ENCODE results near the gene MRPS6.

MRPS6 gene

DNA sequence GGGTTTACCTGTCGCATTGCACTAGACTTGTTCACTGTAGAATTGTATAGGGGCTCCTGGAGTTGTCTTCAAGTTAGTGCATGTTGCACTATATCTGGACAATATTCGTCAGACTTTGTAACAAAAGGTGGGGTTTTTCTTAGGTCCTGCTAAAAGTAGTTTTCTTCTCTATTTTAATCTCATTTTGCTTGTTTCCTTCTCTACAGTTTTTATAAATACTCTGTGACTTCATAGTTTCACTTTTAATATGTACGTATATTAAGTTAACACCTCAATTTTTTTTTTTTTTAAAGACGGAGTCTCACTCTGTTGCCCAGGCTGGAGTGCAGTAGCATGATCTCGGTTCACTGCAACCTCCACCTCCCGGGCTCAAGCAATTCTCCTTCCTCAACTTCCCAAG, 26.5 kb upstream of the MRPS6 start:
- no peaks in the 10 kb centered on the region for H3K4me1 ChIP-seq (ENCODE audit: control extremely low read depth in 1 of 4, control insufficient read depth in 4 of 4, insufficient read depth in 4 of 4, low read length in 3 of 4)
- no peaks in the 10 kb centered on the region for H3K9me3 ChIP-seq (ENCODE audit: control extremely low read depth in 1 of 5, control insufficient read depth in 4 of 5, insufficient read depth in 2 of 5, low read depth in 1 of 5, low read length in 4 of 5)
- no peaks in the 10 kb centered on the region for H3K27me3 ChIP-seq (replicated peaks in 2 of 5; ENCODE audit: control insufficient read depth in 4 of 5, insufficient read depth in 5 of 5, low read length in 4 of 5)
- ChIA-PET POLR2A (no interaction called here), CTCF (no interaction called here)
- no peak overlapping the region for H3K4me3 ChIP-seq (ENCODE audit: control insufficient read depth in 1 of 7, extremely low read depth in 1 of 7, insufficient read depth in 4 of 7, low read depth in 2 of 7, low read length in 6 of 7)
- DNase-seq: no peak
- H3K36me3 ChIP-seq (ENCODE audit: control insufficient read depth in 4 of 4, insufficient read depth in 4 of 4, low read length in 3 of 4): no peaks in the 10 kb centered on the region
- no peak overlapping the region for H3K27ac ChIP-seq (ENCODE audit: insufficient read depth in 1 of 2, low read depth in 1 of 2, low read length in 2 of 2, poor library complexity in 1 of 2, severe bottlenecking in 2 of 2)
- 100% methylated on average over 3 of the region's 6 CpGs for WGBS (ENCODE audit: insufficient coverage)

DNA sequence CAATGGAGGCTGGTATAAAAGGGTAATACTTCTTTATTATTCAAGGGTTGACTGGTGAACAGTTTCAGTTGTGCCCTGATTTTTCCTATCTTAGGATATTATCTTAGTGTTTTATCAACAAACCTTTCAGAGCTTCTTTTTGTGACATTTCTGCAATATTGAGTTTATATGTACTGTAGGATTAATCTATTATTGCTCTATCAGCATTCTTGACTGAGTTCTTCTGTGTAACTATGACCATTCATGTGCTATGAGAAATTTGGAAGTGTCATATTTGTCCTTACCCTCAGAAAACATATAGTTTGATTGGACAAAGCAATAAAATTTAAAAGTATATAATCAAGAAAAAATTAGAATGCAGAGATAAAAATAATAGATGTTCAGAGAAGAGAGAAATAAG, 25.5 kb upstream of the MRPS6 start:
- H3K36me3 ChIP-seq (ENCODE audit: control insufficient read depth in 4 of 4, insufficient read depth in 4 of 4, low read length in 3 of 4): no peaks in the 10 kb centered on the region
- no peaks in the 10 kb centered on the region for H3K4me1 ChIP-seq (ENCODE audit: control extremely low read depth in 1 of 4, control insufficient read depth in 4 of 4, insufficient read depth in 4 of 4, low read length in 3 of 4)
- no peak overlapping the region for H3K27ac ChIP-seq (ENCODE audit: insufficient read depth in 1 of 2, low read depth in 1 of 2, low read length in 2 of 2, poor library complexity in 1 of 2, severe bottlenecking in 2 of 2)
- H3K27me3 ChIP-seq (replicated peaks in 2 of 5; ENCODE audit: control insufficient read depth in 4 of 5, insufficient read depth in 5 of 5, low read length in 4 of 5): no peaks in the 10 kb centered on the region
- no peak for DNase-seq
- H3K4me3 ChIP-seq (ENCODE audit: control insufficient read depth in 1 of 7, extremely low read depth in 1 of 7, insufficient read depth in 4 of 7, low read depth in 2 of 7, low read length in 6 of 7): no peak overlapping the region
- POLR2A ChIA-PET: no interaction called here
- CTCF ChIA-PET: no interaction called here
- H3K9me3 ChIP-seq (ENCODE audit: control extremely low read depth in 1 of 5, control insufficient read depth in 4 of 5, insufficient read depth in 2 of 5, low read depth in 1 of 5, low read length in 4 of 5): no peaks in the 10 kb centered on the region

DNA sequence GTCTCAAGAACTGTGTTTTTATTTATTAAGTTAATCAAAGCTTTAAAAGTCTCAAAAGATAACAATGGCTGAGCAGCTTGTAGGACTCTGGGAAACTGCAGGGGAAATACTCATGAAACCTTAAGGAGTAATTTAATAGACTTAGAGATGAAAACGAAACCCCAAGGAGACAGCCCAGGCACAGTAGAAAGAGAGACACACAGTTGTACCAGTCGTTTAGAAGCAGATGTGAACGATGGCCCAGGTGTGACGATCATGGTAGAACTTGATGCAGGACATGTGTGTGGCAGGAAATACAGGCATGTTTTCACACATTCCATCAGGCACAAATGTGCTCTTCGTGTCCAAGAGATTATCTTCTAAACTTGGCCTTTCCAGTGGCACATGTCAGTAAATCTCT, 21.2 kb upstream of the MRPS6 start:
- no peaks in the 10 kb centered on the region for H3K36me3 ChIP-seq (ENCODE audit: control insufficient read depth in 4 of 4, insufficient read depth in 4 of 4, low read length in 3 of 4)
- H3K4me1 ChIP-seq (ENCODE audit: control extremely low read depth in 1 of 4, control insufficient read depth in 4 of 4, insufficient read depth in 4 of 4, low read length in 3 of 4): no peaks in the 10 kb centered on the region
- no peaks in the 10 kb centered on the region for H3K27me3 ChIP-seq (replicated peaks in 2 of 5; ENCODE audit: control insufficient read depth in 4 of 5, insufficient read depth in 5 of 5, low read length in 4 of 5)
- ChIA-PET CTCF (interaction anchor here (0.8 kb wide), 1 partner anchor 290 kb away, joined by 3 read pairs; no protein-coding TSS in a partner anchor), POLR2A (no interaction called here)
- H3K9me3 ChIP-seq (ENCODE audit: control extremely low read depth in 1 of 5, control insufficient read depth in 4 of 5, insufficient read depth in 2 of 5, low read depth in 1 of 5, low read length in 4 of 5): no peaks in the 10 kb centered on the region
- 93% methylated on average over 5 of the region's 5 CpGs for WGBS (ENCODE audit: insufficient coverage)
- DNase-seq: no peak
- H3K27ac ChIP-seq (ENCODE audit: insufficient read depth in 1 of 2, low read depth in 1 of 2, low read length in 2 of 2, poor library complexity in 1 of 2, severe bottlenecking in 2 of 2): no peak overlapping the region
- no peak overlapping the region for H3K4me3 ChIP-seq (ENCODE audit: control insufficient read depth in 1 of 7, extremely low read depth in 1 of 7, insufficient read depth in 4 of 7, low read depth in 2 of 7, low read length in 6 of 7)

DNA sequence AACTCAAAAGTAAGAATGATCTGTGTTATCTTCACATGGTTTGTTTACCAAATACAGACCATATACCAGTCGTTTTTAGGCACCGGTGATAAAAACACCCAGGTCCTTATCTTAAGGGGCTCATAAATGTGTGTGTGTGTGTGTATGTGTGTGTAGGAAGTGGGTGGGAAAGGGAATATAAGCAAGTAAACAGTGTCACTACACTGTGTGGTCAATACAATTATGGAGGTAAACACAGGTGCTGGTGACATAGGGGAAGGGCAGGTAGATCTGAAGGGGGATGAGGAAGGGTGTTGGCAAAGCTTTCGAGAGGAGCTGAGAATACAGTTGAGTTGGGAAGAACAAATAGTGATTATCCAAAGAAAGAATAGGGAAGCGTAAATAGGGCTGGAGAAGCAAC, 19.1 kb upstream of the MRPS6 start:
- WGBS (ENCODE audit: insufficient coverage): 92% methylated on average over 2 of the region's 4 CpGs
- no peak overlapping the region for H3K27ac ChIP-seq (ENCODE audit: insufficient read depth in 1 of 2, low read depth in 1 of 2, low read length in 2 of 2, poor library complexity in 1 of 2, severe bottlenecking in 2 of 2)

DNA sequence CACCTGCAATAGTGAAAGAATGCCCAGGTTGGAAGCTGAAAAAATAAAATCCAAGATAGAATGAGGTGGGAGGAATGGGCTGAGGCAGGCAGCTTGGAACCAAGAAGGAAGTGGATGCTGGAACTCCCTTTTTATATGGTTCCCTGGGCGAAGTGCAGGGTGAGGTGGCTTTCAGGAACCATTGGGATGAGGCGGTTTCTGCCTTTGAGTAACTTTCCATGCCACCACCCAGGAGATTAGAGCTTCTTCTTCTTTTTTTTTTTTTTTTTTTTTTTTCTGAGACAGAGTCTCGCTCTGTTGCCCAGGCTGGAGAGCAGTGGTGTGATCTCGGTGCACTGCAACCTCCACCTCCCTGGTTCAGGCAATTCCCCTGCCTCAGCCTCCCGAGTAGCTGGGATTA, 17.8 kb upstream of the MRPS6 start:
- POLR2A ChIA-PET: no interaction called here
- Histone ChIP-seq H3K27ac (ENCODE audit: insufficient read depth in 1 of 2, low read depth in 1 of 2, low read length in 2 of 2, poor library complexity in 1 of 2, severe bottlenecking in 2 of 2) (no peak overlapping the region), H3K9me3 (ENCODE audit: control extremely low read depth in 1 of 5, control insufficient read depth in 4 of 5, insufficient read depth in 2 of 5, low read depth in 1 of 5, low read length in 4 of 5) (no peaks in the 10 kb centered on the region), H3K27me3 (replicated peaks in 2 of 5; ENCODE audit: control insufficient read depth in 4 of 5, insufficient read depth in 5 of 5, low read length in 4 of 5) (no peaks in the 10 kb centered on the region), H3K4me3 (ENCODE audit: control insufficient read depth in 1 of 7, extremely low read depth in 1 of 7, insufficient read depth in 4 of 7, low read depth in 2 of 7, low read length in 6 of 7) (no peak overlapping the region), H3K36me3 (ENCODE audit: control insufficient read depth in 4 of 4, insufficient read depth in 4 of 4, low read length in 3 of 4) (no peaks in the 10 kb centered on the region), H3K4me1 (ENCODE audit: control extremely low read depth in 1 of 4, control insufficient read depth in 4 of 4, insufficient read depth in 4 of 4, low read length in 3 of 4) (no peaks in the 10 kb centered on the region)
- CTCF ChIA-PET: interaction anchor here (1.1 to 1.4 kb wide), 2 partner anchors 31 to 131 kb away, joined by 3 to 4 read pairs; no protein-coding TSS in a partner anchor
- no peak for DNase-seq
- WGBS (ENCODE audit: insufficient coverage): 96% methylated on average over 4 of the region's 5 CpGs

More for the DNA sequence above, 19.1 kb upstream of the MRPS6 start:
- Histone ChIP-seq H3K27me3 (replicated peaks in 2 of 5; ENCODE audit: control insufficient read depth in 4 of 5, insufficient read depth in 5 of 5, low read length in 4 of 5) (no peaks in the 10 kb centered on the region), H3K4me1 (ENCODE audit: control extremely low read depth in 1 of 4, control insufficient read depth in 4 of 4, insufficient read depth in 4 of 4, low read length in 3 of 4) (no peaks in the 10 kb centered on the region), H3K36me3 (ENCODE audit: control insufficient read depth in 4 of 4, insufficient read depth in 4 of 4, low read length in 3 of 4) (no peaks in the 10 kb centered on the region), H3K9me3 (ENCODE audit: control extremely low read depth in 1 of 5, control insufficient read depth in 4 of 5, insufficient read depth in 2 of 5, low read depth in 1 of 5, low read length in 4 of 5) (no peaks in the 10 kb centered on the region), H3K4me3 (ENCODE audit: control insufficient read depth in 1 of 7, extremely low read depth in 1 of 7, insufficient read depth in 4 of 7, low read depth in 2 of 7, low read length in 6 of 7) (no peak overlapping the region)
- DNase-seq: no peak
- ChIA-PET CTCF (interaction anchor here (1.4 kb wide), 1 partner anchor 30 kb away, joined by 3 read pairs; no protein-coding TSS in a partner anchor), POLR2A (no interaction called here)

DNA sequence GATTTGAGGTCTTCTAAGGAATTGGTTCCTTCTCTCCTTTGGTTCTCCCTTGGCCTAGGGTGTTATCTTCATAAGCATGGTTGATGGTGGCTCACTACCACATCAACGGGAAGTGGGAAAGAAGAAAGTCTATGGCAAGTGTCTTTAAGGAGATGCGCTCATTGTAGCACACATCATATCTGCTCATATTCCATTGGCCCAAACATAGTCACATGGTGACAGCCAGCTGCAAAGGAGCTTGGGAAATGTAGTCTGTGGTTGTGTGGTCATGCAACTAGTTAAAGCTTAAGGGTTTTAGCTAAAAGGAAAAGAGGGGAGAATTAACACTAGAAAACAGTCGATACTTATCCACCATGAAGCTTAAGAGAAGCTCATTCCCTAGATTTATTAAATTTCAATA, 11.4 kb upstream of the MRPS6 start:
- Histone ChIP-seq H3K27me3 (replicated peaks in 2 of 5; ENCODE audit: control insufficient read depth in 4 of 5, insufficient read depth in 5 of 5, low read length in 4 of 5) (no peaks in the 10 kb centered on the region), H3K4me1 (ENCODE audit: control extremely low read depth in 1 of 4, control insufficient read depth in 4 of 4, insufficient read depth in 4 of 4, low read length in 3 of 4) (no peaks in the 10 kb centered on the region), H3K36me3 (ENCODE audit: control insufficient read depth in 4 of 4, insufficient read depth in 4 of 4, low read length in 3 of 4) (no peaks in the 10 kb centered on the region), H3K4me3 (ENCODE audit: control insufficient read depth in 1 of 7, extremely low read depth in 1 of 7, insufficient read depth in 4 of 7, low read depth in 2 of 7, low read length in 6 of 7) (no peak overlapping the region), H3K27ac (ENCODE audit: insufficient read depth in 1 of 2, low read depth in 1 of 2, low read length in 2 of 2, poor library complexity in 1 of 2, severe bottlenecking in 2 of 2) (no peak overlapping the region), H3K9me3 (ENCODE audit: control extremely low read depth in 1 of 5, control insufficient read depth in 4 of 5, insufficient read depth in 2 of 5, low read depth in 1 of 5, low read length in 4 of 5) (peaks cover 0 to 2% (median 0%) of the 10 kb centered on the region in 5 experiments)
- POLR2A ChIA-PET: no interaction called here
- peak in 1 of 3 donors; percentile 9 for DNase-seq
- WGBS (ENCODE audit: insufficient coverage): no CpG with 5 or more reads among the region's 3 CpGs
- CTCF ChIA-PET: interaction anchor here (1.4 to 1.6 kb wide), 2 partner anchors 27 to 28 kb away, joined by 3 to 6 read pairs; no protein-coding TSS in a partner anchor

DNA sequence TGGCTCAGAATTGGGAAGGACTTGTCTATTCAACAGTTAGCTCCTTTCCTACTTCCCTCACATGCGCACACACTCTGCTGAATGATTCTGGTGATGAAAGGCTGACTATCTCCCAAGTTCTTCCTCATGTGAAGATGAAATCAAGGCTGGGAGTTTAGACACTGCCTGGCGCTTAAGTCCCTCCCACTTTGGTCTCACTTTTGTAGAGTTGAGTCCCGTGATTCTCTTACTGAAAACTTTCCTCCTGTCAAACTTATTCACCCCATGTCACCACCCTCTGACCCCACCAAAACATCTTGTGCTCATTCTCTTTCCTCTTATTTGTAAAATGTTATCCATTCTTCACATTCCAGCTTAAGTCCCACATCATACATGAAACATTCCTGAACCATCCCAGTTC, 8.4 kb upstream of the MRPS6 start:
- H3K36me3 ChIP-seq (ENCODE audit: control insufficient read depth in 4 of 4, insufficient read depth in 4 of 4, low read length in 3 of 4): no peaks in the 10 kb centered on the region
- ChIA-PET CTCF (no interaction called here), POLR2A (interaction anchor here (0.6 kb wide), 1 partner anchor 295 kb away, joined by 3 read pairs; no protein-coding TSS in a partner anchor)
- H3K9me3 ChIP-seq (ENCODE audit: control extremely low read depth in 1 of 5, control insufficient read depth in 4 of 5, insufficient read depth in 2 of 5, low read depth in 1 of 5, low read length in 4 of 5): peaks cover 0 to 2% (median 0%) of the 10 kb centered on the region in 5 experiments
- no peak overlapping the region for H3K27ac ChIP-seq (ENCODE audit: insufficient read depth in 1 of 2, low read depth in 1 of 2, low read length in 2 of 2, poor library complexity in 1 of 2, severe bottlenecking in 2 of 2)
- no peak for DNase-seq
- no peaks in the 10 kb centered on the region for H3K4me1 ChIP-seq (ENCODE audit: control extremely low read depth in 1 of 4, control insufficient read depth in 4 of 4, insufficient read depth in 4 of 4, low read length in 3 of 4)
- H3K27me3 ChIP-seq (replicated peaks in 2 of 5; ENCODE audit: control insufficient read depth in 4 of 5, insufficient read depth in 5 of 5, low read length in 4 of 5): no peaks in the 10 kb centered on the region
- H3K4me3 ChIP-seq (ENCODE audit: control insufficient read depth in 1 of 7, extremely low read depth in 1 of 7, insufficient read depth in 4 of 7, low read depth in 2 of 7, low read length in 6 of 7): no peak overlapping the region
- 100% methylated on average over 3 of the region's 3 CpGs for WGBS (ENCODE audit: insufficient coverage)

Measured in common myeloid progenitor, CD34-positive (primary cell).